Naive thymus-derived CD8-positive, alpha-beta T cell (primary cell): ENCODE measurements around the gene JARID2. TPM values are rescaled to one million over a fixed set of nuclear protein-coding genes. Genes with fewer than 3 reads are reported as not detected.

ENCODE experiments used
- ATAC-seq, 2 donors: fragments of 150-1000 bp; cut with Tn5 transposase in 1 of 2; sonication (Bioruptor Pico), chemical (Tn5 transposase) in 1 of 2; 1 replicate in 1 of 2; 2 replicates in 1 of 2; pipeline ENCODE4 v1.10.0; 2021; ENCODE audit warnings: mild to moderate bottlenecking in 2 of 2, moderate library complexity in 2 of 2
- POLR2A ChIA-PET: fragments of 350-600 bp; sonication (Branson Sonifier 250); formaldehyde crosslinking; loops from one replicate; lab custom pipeline; 2021; ENCODE audit warnings: antibody characterized with exemption; lab: Charles Lee
- DNase-seq, 10 donors: peaks; one replicate each; pipeline versions ENCODE4 v3.0.0 to v3.0.0-alpha.2; 2020 to 2022
- H3K27ac Mint-ChIP-seq, 10 donors: one replicate each; pipeline ENCODE4 v1.8.0; 2020 to 2022; ENCODE audit warnings: mild to moderate bottlenecking in 10 of 10, mixed read lengths in 10 of 10, moderate library complexity in 4 of 10, inconsistent platforms in 1 of 10
- H3K27me3 Mint-ChIP-seq, 5 donors: one replicate each; pipeline ENCODE4 v1.8.0; 2021 to 2022; ENCODE audit warnings: mixed read lengths in 5 of 5
- H3K36me3 Mint-ChIP-seq, 3 donors: one replicate each; pipeline ENCODE4 v1.8.0; 2020 to 2022; ENCODE audit warnings: mixed read lengths in 3 of 3, mild to moderate bottlenecking in 2 of 3, inconsistent platforms in 1 of 3
- H3K4me1 Mint-ChIP-seq, 4 donors: one replicate each; pipeline ENCODE4 v1.8.0; 2021 to 2022; ENCODE audit warnings: mixed read lengths in 4 of 4
- H3K4me3 Mint-ChIP-seq, 10 donors: one replicate each; pipeline ENCODE4 v1.8.0; 2020 to 2022; ENCODE audit warnings: mild to moderate bottlenecking in 10 of 10, mixed read lengths in 10 of 10, moderate library complexity in 6 of 10, inconsistent platforms in 1 of 10
- H3K9me3 Mint-ChIP-seq, 9 donors: one replicate each; pipeline ENCODE4 v1.8.0; 2020 to 2022; ENCODE audit warnings: mixed read lengths in 9 of 9, mild to moderate bottlenecking in 3 of 9, inconsistent platforms in 1 of 9, moderate library complexity in 1 of 9
- polyA plus RNA-seq, 3 donors: library from polyadenylated mRNA; unstranded; fragments of 300-500 nt; fragmentation: Illumina TruSeq; gene quantifications; one replicate each; pipeline ENCODE4 v1.2.3, GENCODE V29; 2021
- total RNA-seq, 8 experiments: library from RNA in 2 of 8; stranded (reverse) in 2 of 8; gene quantifications; one replicate each; pipeline ENCODE4 v1.2.3 and lab custom pipeline; 2021 to 2026

Gene JARID2
- 10 to 100 TPM; 23.0 to 23.5 TPM for total RNA-seq
- 10 to 100 TPM in 2 of 3 donors, 1 to 10 TPM in 1; 7.6 to 11.8 (median 10.1) TPM for polyA plus RNA-seq
- 75.9 to 134 (median 83.0) reads per million in 6 experiments for total RNA-seq (lab: John Stamatoyannopoulos, UW)

GRCh38 chr6:15245361-15246216, at the start of gene JARID2:
Gene JARID2 (plus strand): TSS chr6:15246069. CDS start chr6:15246540, 471 bp downstream.
- peaks cover 0 to 2% (median 0%) of the 10 kb centered on the region in 5 donors for H3K27me3 Mint-ChIP-seq
- POLR2A ChIA-PET, result interaction anchor here (0.6 to 1.2 kb wide), 4 partner anchors 12 to 1534 kb away, joined by 3 to 7 read pairs (median 4); partner anchors contain the start of gene RANBP9

GRCh38 chr6:15200087-15200486, 45.8 kb upstream of the JARID2 start:
- Mint-ChIP-seq H3K27ac (peak overlapping the region in 1 of 10 donors; percentile 62), H3K4me1 (peaks cover 0 to 2% (median 0%) of the 10 kb centered on the region in 4 donors)

More at GRCh38 chr6:15245361-15246216, at the start of gene JARID2:
- no peaks in the 10 kb centered on the region for H3K36me3 Mint-ChIP-seq
- H3K4me3 Mint-ChIP-seq, result peak within 1 kb of the TSS; percentile 91 to 100 (median 99)
- H3K4me1 Mint-ChIP-seq, result peaks cover 19 to 34% (median 24%) of the 10 kb centered on the region in 4 donors
- peak; percentile 41 to 45 for ATAC-seq
- H3K27ac Mint-ChIP-seq, result peak within 1 kb of the TSS; percentile 86 to 99 (median 98)
- peak; percentile 79 to 100 (median 92) for DNase-seq
- H3K9me3 Mint-ChIP-seq, result no peaks in the 10 kb centered on the region

DNA sequence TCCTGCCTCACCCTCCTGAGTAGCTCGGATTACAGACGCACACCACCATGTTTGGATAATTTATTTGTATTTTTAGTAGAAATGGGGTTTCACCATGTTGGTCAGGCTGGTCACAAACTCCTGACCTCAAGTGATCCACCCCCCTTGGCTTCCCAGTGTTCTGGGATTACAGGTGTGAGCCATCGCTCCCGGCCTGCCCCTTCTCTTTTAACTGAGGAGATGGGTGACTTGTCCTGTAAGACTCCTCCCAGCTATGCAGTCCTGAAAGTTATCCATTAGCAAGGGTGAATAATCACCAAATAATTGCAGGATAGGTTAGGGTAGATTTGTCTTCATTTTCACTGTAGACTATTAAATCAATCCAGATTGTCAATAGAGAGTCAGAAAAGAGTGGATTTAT, 40.5 kb upstream of the JARID2 start:
- DNase-seq (no peak), ATAC-seq (no peak)
- Mint-ChIP-seq H3K36me3 (no peaks in the 10 kb centered on the region), H3K27ac (no peak overlapping the region), H3K4me3 (no peak overlapping the region), H3K4me1 (no peaks in the 10 kb centered on the region), H3K27me3 (peaks cover 0 to 2% (median 0%) of the 10 kb centered on the region in 5 donors), H3K9me3 (no peaks in the 10 kb centered on the region)
- POLR2A ChIA-PET, result interaction anchor here (0.6 kb wide), 1 partner anchor 42 kb away, joined by 3 read pairs; no protein-coding TSS in a partner anchor

More at GRCh38 chr6:15200087-15200486, 45.8 kb upstream of the JARID2 start:
- no peaks in the 10 kb centered on the region for H3K9me3 Mint-ChIP-seq
- POLR2A ChIA-PET, result no interaction called here
- ATAC-seq, result no peak
- DNase-seq, result no peak
- H3K27me3 Mint-ChIP-seq, result peaks cover 0 to 4% (median 0%) of the 10 kb centered on the region in 5 donors
- no peaks in the 10 kb centered on the region for H3K36me3 Mint-ChIP-seq
- no peak overlapping the region for H3K4me3 Mint-ChIP-seq

DNA sequence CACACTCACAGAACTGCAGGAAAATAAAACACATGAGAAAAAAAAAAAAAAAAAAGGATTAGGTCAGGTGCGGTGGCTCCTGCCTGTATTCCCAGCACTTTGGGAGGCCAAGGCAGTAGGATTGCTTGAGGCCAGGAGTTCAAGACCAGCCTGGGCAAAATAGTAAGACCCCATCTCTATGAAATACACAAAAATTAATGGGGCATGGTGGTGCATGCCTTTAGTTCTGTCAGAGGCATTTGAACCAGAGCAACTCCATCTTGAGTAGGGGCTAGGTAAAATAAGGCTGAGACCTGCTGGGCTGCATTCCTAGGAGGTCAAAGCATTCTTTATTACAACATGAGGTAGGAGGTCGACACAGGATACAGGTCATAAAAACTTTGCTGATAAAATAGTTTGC, 39.0 kb upstream of the JARID2 start:
- Mint-ChIP-seq H3K9me3 (no peaks in the 10 kb centered on the region), H3K36me3 (no peaks in the 10 kb centered on the region), H3K27me3 (peaks cover 0 to 2% (median 0%) of the 10 kb centered on the region in 5 donors), H3K27ac (no peak overlapping the region), H3K4me3 (no peak overlapping the region), H3K4me1 (no peaks in the 10 kb centered on the region)
- no peak for ATAC-seq
- POLR2A ChIA-PET, result no interaction called here
- DNase-seq, result no peak

- POLR2A ChIA-PET, result no interaction called here
- no peaks in the 10 kb centered on the region for H3K4me1 Mint-ChIP-seq
- DNase-seq, result no peak
Observed at GRCh38 chr6:15207923-15208322, 37.9 kb upstream of the JARID2 start.

DNA sequence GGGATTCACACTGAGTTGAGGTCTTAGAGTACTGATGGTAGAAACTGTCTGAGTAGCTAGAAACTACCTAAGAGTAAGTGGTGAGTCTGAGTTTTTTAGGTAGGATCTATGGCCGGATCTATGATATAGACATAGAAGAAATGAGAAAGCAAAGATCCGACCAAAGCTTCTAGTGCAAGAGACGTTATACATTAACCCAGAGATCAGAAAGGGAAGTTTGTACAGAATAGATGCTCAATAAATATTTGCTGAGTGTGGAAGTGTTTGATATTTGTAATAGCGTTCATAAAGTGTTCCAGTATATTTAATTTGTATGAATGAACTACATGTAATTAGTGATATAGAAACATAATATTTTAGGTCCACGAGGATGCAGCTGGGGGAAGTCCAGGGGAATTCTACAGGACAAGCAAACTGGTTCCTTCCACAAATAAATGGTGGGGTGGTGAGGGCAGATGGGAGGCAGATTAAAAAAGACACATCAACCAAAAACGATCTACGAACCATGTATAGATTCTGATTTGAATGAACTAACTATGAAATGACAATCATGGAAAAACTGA, 31.9 kb upstream of the JARID2 start:
- no peak for DNase-seq
- Mint-ChIP-seq H3K27me3 (no peaks in the 10 kb centered on the region), H3K4me3 (no peak overlapping the region), H3K36me3 (no peaks in the 10 kb centered on the region), H3K9me3 (no peaks in the 10 kb centered on the region), H3K4me1 (peaks cover 0 to 9% (median 0%) of the 10 kb centered on the region in 4 donors), H3K27ac (no peak overlapping the region)
- ATAC-seq, result no peak
- POLR2A ChIA-PET, result no interaction called here

More at GRCh38 chr6:15207923-15208322, 37.9 kb upstream of the JARID2 start:
- ATAC-seq, result no peak
- Mint-ChIP-seq H3K27me3 (peaks cover 0 to 2% (median 0%) of the 10 kb centered on the region in 5 donors), H3K9me3 (no peaks in the 10 kb centered on the region), H3K4me3 (no peak overlapping the region), H3K27ac (no peak overlapping the region), H3K36me3 (no peaks in the 10 kb centered on the region)

- H3K27ac Mint-ChIP-seq, result no peak overlapping the region
- H3K36me3 Mint-ChIP-seq, result no peaks in the 10 kb centered on the region
- no peak for DNase-seq
- POLR2A ChIA-PET, result no interaction called here
- no peak overlapping the region for H3K4me3 Mint-ChIP-seq
- ATAC-seq, result no peak
- H3K9me3 Mint-ChIP-seq, result no peaks in the 10 kb centered on the region
- H3K4me1 Mint-ChIP-seq, result peaks cover 0 to 9% (median 0%) of the 10 kb centered on the region in 4 donors
- no peaks in the 10 kb centered on the region for H3K27me3 Mint-ChIP-seq
Observed at GRCh38 chr6:15218401-15218800, 27.5 kb upstream of the JARID2 start.

DNA sequence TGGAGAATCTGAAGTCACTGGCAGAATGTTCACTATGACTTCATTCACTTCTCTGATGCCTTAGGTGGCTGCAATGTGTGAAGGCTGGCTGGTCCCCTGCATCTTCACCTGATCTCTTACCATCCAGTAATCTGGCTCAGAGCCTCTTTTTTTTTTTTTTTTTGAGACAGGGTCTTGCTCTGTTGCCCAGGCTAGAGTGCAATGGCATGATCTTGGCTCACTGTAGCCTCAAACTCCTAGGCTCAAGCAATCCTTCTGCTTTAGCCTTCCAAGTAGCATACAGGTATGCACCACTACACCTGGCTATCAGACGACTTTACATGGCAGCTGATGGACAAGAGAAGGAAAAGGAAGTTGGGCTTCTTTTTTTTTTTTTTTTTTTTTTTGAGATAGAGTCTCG, 25.8 kb upstream of the JARID2 start:
- Mint-ChIP-seq H3K27ac (no peak overlapping the region), H3K27me3 (no peaks in the 10 kb centered on the region), H3K9me3 (no peaks in the 10 kb centered on the region), H3K4me1 (peaks cover 0 to 3% (median 0%) of the 10 kb centered on the region in 4 donors), H3K36me3 (no peaks in the 10 kb centered on the region), H3K4me3 (no peak overlapping the region)
- DNase-seq (no peak), ATAC-seq (no peak)
- POLR2A ChIA-PET, result interaction anchor here (0.6 to 0.7 kb wide), 2 partner anchors 22 to 231 kb away, joined by 3 to 5 read pairs; no protein-coding TSS in a partner anchor

- Mint-ChIP-seq H3K4me1 (peaks cover 0 to 5% (median 0%) of the 10 kb centered on the region in 4 donors), H3K27me3 (no peaks in the 10 kb centered on the region), H3K36me3 (no peaks in the 10 kb centered on the region), H3K9me3 (no peaks in the 10 kb centered on the region), H3K4me3 (no peak overlapping the region), H3K27ac (no peak overlapping the region)
- ATAC-seq, result no peak
- POLR2A ChIA-PET, result no interaction called here
- no peak for DNase-seq
Observed at GRCh38 chr6:15227827-15228318, 18.0 kb upstream of the JARID2 start.

DNA sequence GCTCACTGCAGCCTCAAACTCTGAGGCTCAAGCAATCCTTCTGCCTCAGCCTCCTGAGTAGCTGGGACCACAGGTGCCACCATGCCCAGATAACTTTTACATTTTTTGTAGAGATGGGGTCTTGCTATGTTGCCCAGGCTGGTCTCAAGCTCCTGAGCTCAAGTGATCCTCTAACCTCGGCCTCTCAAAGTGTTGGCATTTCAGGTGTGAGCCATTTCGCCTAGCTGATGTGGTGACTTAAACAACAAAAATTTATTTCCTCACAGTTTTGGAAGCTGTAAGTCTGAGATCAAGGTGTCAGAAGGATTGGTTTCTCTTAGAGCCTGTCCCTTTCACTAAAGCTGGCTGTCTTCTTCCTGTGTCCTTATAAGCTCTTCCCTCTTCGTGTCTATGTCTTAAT, 15.0 kb upstream of the JARID2 start:
- H3K4me3 Mint-ChIP-seq, result no peak overlapping the region
- POLR2A ChIA-PET, result interaction anchor here (0.6 kb wide), 3 partner anchors 76 to 782 kb away, joined by 4 to 6 read pairs (median 5); no protein-coding TSS in a partner anchor
- DNase-seq (no peak), ATAC-seq (no peak)
- no peaks in the 10 kb centered on the region for H3K27me3 Mint-ChIP-seq
- no peak overlapping the region for H3K27ac Mint-ChIP-seq
- no peaks in the 10 kb centered on the region for H3K36me3 Mint-ChIP-seq
- H3K9me3 Mint-ChIP-seq, result no peaks in the 10 kb centered on the region
- peaks cover 0 to 7% (median 0%) of the 10 kb centered on the region in 4 donors for H3K4me1 Mint-ChIP-seq

DNA sequence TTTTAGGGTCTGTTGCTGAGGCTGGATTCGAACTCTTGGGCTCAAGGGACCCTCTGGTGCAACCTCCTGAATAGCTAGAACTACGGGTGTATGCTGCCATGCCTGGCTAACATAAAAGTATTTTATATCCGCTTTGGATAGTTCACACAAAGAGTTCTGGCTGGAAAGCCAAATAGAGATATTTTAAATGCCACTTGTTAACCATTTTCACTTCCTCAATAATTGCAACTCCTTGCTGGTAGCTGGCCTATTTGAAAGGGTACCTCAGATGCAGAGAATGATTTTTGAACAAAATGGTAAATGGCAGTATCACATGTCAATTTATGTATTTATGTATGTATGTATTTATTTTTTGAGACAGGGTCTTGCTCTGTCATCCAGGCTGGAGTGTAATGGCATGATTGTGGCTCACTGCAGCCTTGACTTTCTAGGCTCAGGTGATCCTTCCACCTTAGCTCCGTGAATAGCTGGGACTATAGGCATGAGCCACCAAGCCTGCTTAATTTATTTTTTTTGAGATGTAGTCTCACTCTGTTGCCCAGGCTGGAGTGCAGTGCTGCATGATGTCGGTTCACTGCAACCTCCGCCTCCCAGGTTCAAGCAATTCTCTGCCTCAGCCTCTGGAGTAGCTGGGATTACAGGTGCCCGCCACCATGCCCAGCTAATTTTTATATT, 12.9 kb upstream of the JARID2 start:
- no peak for DNase-seq
- no peaks in the 10 kb centered on the region for H3K27me3 Mint-ChIP-seq
- no peak overlapping the region for H3K4me3 Mint-ChIP-seq
- no peaks in the 10 kb centered on the region for H3K36me3 Mint-ChIP-seq
- peaks cover 0 to 7% (median 0%) of the 10 kb centered on the region in 4 donors for H3K4me1 Mint-ChIP-seq
- POLR2A ChIA-PET, result interaction anchor here (0.6 kb wide), 1 partner anchor 1650 kb away, joined by 9 read pairs; no protein-coding TSS in a partner anchor
- no peak overlapping the region for H3K27ac Mint-ChIP-seq
- H3K9me3 Mint-ChIP-seq, result no peaks in the 10 kb centered on the region
- ATAC-seq, result no peak
